Transverse colon (tissue), 4 donors: ENCODE measurements around the gene PTPRN2.

Experiments used
- CTCF ChIP-seq, 5 experiments: fragments of 200-600 bp in 3 of 5; fragments of 450-650 bp in 2 of 5; sonication (generic) in 3 of 5; IDR thresholded peaks; 1 replicate in 2 of 5; 2 replicates in 3 of 5; pipeline ENCODE4 v1.5.1; 2016 to 2017; ENCODE audit warnings: antibody characterized with exemption in 5 of 5, inconsistent platforms in 3 of 5, mild to moderate bottlenecking in 2 of 5, moderate library complexity in 1 of 5
- EP300 ChIP-seq: sonication (generic); formaldehyde crosslinking; IDR thresholded peaks from one replicate; pipeline ENCODE4 v1.6.1; 2017; ENCODE audit warnings: antibody characterized with exemption, low read depth
- POLR2A ChIP-seq: fragments of 450-650 bp; IDR thresholded peaks from one replicate; pipeline ENCODE4 v1.6.1; 2016; ENCODE audit warnings: antibody characterized with exemption, mild to moderate bottlenecking, moderate library complexity
- POLR2AphosphoS5 ChIP-seq, 3 donors: sonication (generic); formaldehyde crosslinking; IDR thresholded peaks; one replicate each; pipeline ENCODE4 v1.6.1; 2016; ENCODE audit warnings: antibody characterized with exemption in 3 of 3

- TF ChIP-seq CTCF (IDR thresholded peaks at IDR 0.05), result no peak
- TF ChIP-seq EP300, result no peak
- TF ChIP-seq POLR2AphosphoS5 (IDR thresholded peaks at IDR 0.05), result no peak
- TF ChIP-seq POLR2A, result no peak
Measured at GRCh38 chr7:157940497-157940896, 647.1 kb downstream of the PTPRN2 start.
